DOHH2 (cell line): Measurements from ENCODE around the gene ARID1A.

Experiments used
- H3F3A ChIP-seq: fragments of 200-600 bp; sonication (generic), shearing (Covaris generic); 2 replicates; pipeline ENCODE4 v1.6.0; 2016; ENCODE audit warnings: antibody characterized with exemption, mild to moderate bottlenecking; ENCODE audit not compliant: control insufficient read depth, insufficient read depth
- H3K27ac ChIP-seq: fragments of 200-600 bp; sonication (generic); 2 replicates; pipeline ENCODE4 v1.5.1; 2014; ENCODE audit warnings: low read depth, mild to moderate bottlenecking, low read length, moderate library complexity
- H3K27me3 ChIP-seq: fragments of 200-600 bp; sonication (generic); 2 replicates; pipeline ENCODE4 v1.6.1; 2014; ENCODE audit warnings: mild to moderate bottlenecking, low read length, mixed read lengths; ENCODE audit not compliant: control insufficient read depth
- H3K36me3 ChIP-seq: fragments of 200-600 bp; sonication (generic); 2 replicates; pipeline ENCODE4 v1.6.1; 2014; ENCODE audit warnings: mild to moderate bottlenecking, low read length, moderate library complexity, mixed read lengths; ENCODE audit not compliant: control insufficient read depth
- H3K4me1 ChIP-seq: fragments of 200-600 bp; sonication (generic); 2 replicates; pipeline ENCODE4 v1.6.1; 2014; ENCODE audit warnings: mild to moderate bottlenecking, low read length, mixed read lengths; ENCODE audit not compliant: control insufficient read depth
- H3K4me2 ChIP-seq: fragments of 200-600 bp; sonication (generic); 2 replicates; pipeline ENCODE4 v1.6.0; 2014; ENCODE audit warnings: mild to moderate bottlenecking, low read length, moderate library complexity
- H3K4me3 ChIP-seq: fragments of 200-600 bp; sonication (generic); 2 replicates; pipeline ENCODE4 v1.5.1; 2014; ENCODE audit warnings: mild to moderate bottlenecking, low read length, mixed read lengths
- H3K79me2 ChIP-seq: fragments of 200-600 bp; sonication (generic); 2 replicates; pipeline ENCODE4 v1.6.1; 2014; ENCODE audit warnings: mild to moderate bottlenecking, low read length, mixed read lengths; ENCODE audit not compliant: control insufficient read depth
- H3K9me2 ChIP-seq: fragments of 200-600 bp; sonication (generic); replicated peaks from 2 replicates; pipeline ENCODE4 v1.6.1; 2014; ENCODE audit warnings: mild to moderate bottlenecking, low read length, mixed read lengths; ENCODE audit not compliant: control insufficient read depth
- H3K9me3 ChIP-seq: fragments of 200-600 bp; sonication (generic); 2 replicates; pipeline ENCODE4 v1.6.1; 2014; ENCODE audit warnings: antibody characterized with exemption, low read length, mixed read lengths; ENCODE audit not compliant: control insufficient read depth, insufficient read depth
- H4K20me1 ChIP-seq: fragments of 200-600 bp; sonication (generic); 2 replicates; pipeline ENCODE4 v1.6.0; 2014; ENCODE audit warnings: low read depth, mild to moderate bottlenecking, antibody characterized with exemption, low read length, moderate library complexity; ENCODE audit not compliant: control insufficient read depth, insufficient read depth
- CTCF ChIP-seq: fragments of 200-600 bp; sonication (generic); IDR thresholded peaks from one replicate; pipeline ENCODE4 v1.5.1; 2014; ENCODE audit warnings: antibody characterized with exemption, mild to moderate bottlenecking, low read depth, low read length; ENCODE audit not compliant: poor library complexity, severe bottlenecking
- EZH2phosphoT487 ChIP-seq: fragments of 200-600 bp; sonication (generic); IDR thresholded peaks from 2 replicates; pipeline ENCODE4 v1.6.1; 2017; ENCODE audit warnings: borderline replicate concordance, mild to moderate bottlenecking, antibody characterized with exemption, low read length, moderate library complexity, mixed read lengths

Gene ARID1A

DNA sequence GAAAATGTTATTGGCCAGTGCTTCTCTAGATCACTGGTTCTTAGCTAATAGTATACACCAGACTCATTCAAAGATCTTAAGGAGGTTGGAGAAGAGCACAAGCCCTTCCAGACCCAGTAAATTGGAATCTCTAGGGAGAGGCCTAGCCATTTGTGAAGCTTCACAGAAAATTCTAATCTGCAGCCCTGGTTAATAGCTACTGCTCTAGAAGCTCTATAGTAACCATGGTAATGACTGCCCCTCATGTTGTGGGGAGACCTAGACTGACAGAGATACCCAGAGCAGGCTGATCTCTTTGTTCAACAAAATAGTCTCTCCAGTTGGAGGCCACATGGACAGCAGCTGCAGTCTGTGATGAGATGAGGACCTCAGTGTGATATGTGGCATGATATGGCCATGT is 31.7 kb downstream of the ARID1A start:
- no peak for TF ChIP-seq CTCF
- no peak for TF ChIP-seq EZH2phosphoT487
- no peaks in the 10 kb centered on the region for H3K27me3 ChIP-seq
- no peak overlapping the region for H3K4me3 ChIP-seq
- H3K79me2 ChIP-seq, result peaks cover 98% of the 10 kb centered on the region
- H3K36me3 ChIP-seq, result peaks cover 71% of the 10 kb centered on the region
- peaks cover 42% of the 10 kb centered on the region for H3K4me1 ChIP-seq
- H3K9me3 ChIP-seq, result no peaks in the 10 kb centered on the region
- no peak overlapping the region for H3K27ac ChIP-seq
- no peaks in the 10 kb centered on the region for H3K9me2 ChIP-seq
- H3K4me2 ChIP-seq, result no peak overlapping the region
- peaks cover 9% of the 10 kb centered on the region; the same call in 1 of the 2 replicates for H3F3A ChIP-seq
- peaks cover 32% of the 10 kb centered on the region for H4K20me1 ChIP-seq

GRCh38 chr1:26728645-26729044 is 32.8 kb downstream of the ARID1A start:
- Histone ChIP-seq H3K4me3 (no peak overlapping the region), H3K27ac (no peak overlapping the region), H3K27me3 (no peaks in the 10 kb centered on the region), H3K9me3 (no peaks in the 10 kb centered on the region), H3K79me2 (peaks cover 98% of the 10 kb centered on the region), H4K20me1 (peaks cover 25% of the 10 kb centered on the region), H3F3A (peaks cover 9% of the 10 kb centered on the region; the same call in 1 of the 2 replicates), H3K9me2 (no peaks in the 10 kb centered on the region), H3K4me2 (no peak overlapping the region), H3K36me3 (peaks cover 80% of the 10 kb centered on the region), H3K4me1 (peaks cover 30% of the 10 kb centered on the region)
- TF ChIP-seq EZH2phosphoT487 (no peak), CTCF (no peak)

DNA sequence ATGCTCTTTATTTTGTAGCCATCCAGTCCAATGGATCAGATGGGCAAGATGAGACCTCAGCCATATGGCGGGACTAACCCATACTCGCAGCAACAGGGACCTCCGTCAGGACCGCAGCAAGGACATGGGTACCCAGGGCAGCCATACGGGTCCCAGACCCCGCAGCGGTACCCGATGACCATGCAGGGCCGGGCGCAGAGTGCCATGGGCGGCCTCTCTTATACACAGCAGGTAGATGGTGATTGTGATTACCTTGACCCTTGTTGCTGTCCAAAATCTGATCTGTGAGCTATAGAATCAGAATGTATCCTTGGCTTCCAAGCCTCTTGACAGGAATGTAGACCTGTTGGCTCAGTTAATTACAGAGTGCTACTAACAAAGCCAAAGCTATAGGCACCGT is 33.8 kb downstream of the ARID1A start:
- Histone ChIP-seq H3K79me2 (peaks cover 97% of the 10 kb centered on the region), H3K36me3 (peaks cover 85% of the 10 kb centered on the region), H3K9me2 (no peaks in the 10 kb centered on the region), H3K4me1 (peaks cover 20% of the 10 kb centered on the region), H3K4me3 (no peak overlapping the region), H3K27ac (no peak overlapping the region), H3K27me3 (no peaks in the 10 kb centered on the region), H4K20me1 (peaks cover 19% of the 10 kb centered on the region), H3K9me3 (no peaks in the 10 kb centered on the region), H3F3A (peaks cover 9% of the 10 kb centered on the region; the same call in 1 of the 2 replicates), H3K4me2 (no peak overlapping the region)
- TF ChIP-seq EZH2phosphoT487 (no peak), CTCF (no peak)

DNA sequence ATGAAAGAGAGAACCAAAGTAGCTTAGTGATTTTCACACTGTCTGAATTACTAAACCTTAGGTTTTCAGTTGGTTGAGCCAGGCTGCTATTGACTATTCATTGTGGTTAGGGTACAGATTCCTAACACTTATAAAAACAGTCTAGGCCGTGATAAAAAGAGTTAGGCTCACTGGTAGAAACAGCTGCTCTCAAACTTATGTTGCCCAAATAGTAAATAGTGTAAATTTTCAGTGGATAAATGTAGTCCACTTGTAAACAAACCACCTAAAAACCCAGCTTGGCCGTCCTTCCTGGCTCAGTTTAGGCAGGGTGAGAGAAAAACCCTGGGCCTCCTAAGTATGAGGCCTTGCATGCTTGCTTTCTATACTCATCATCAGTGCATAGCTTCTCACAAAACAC is 34.9 kb downstream of the ARID1A start:
- H3K27me3 ChIP-seq, result no peaks in the 10 kb centered on the region
- H3K27ac ChIP-seq, result no peak overlapping the region
- no peaks in the 10 kb centered on the region for H3K9me2 ChIP-seq
- peaks cover 14% of the 10 kb centered on the region for H3K4me1 ChIP-seq
- H3K36me3 ChIP-seq, result peaks cover 88% of the 10 kb centered on the region
- H3K79me2 ChIP-seq, result peaks cover 94% of the 10 kb centered on the region
- H3F3A ChIP-seq, result peaks cover 9% of the 10 kb centered on the region; the same call in 1 of the 2 replicates
- H4K20me1 ChIP-seq, result peaks cover 14% of the 10 kb centered on the region
- H3K4me3 ChIP-seq, result no peak overlapping the region
- no peak overlapping the region for H3K4me2 ChIP-seq
- no peak for TF ChIP-seq CTCF
- no peak for TF ChIP-seq EZH2phosphoT487
- no peaks in the 10 kb centered on the region for H3K9me3 ChIP-seq
